GM21825 (cell line): ENCODE data around the gene CNOT4.
"Not testable (repeated sequence)": the region's sequence is repeated elsewhere in the genome, so short reads cannot be mapped to it uniquely, and the experiment has no call there.

Experiments
- ATAC-seq: cut with Tn5 transposase; IDR thresholded peaks from one replicate; pipeline ENCODE4 v1.9.1; 2021; ENCODE audit warnings: mild to moderate bottlenecking, moderate library complexity; ENCODE audit not compliant: unreplicated experiment

The CNOT4 gene

DNA sequence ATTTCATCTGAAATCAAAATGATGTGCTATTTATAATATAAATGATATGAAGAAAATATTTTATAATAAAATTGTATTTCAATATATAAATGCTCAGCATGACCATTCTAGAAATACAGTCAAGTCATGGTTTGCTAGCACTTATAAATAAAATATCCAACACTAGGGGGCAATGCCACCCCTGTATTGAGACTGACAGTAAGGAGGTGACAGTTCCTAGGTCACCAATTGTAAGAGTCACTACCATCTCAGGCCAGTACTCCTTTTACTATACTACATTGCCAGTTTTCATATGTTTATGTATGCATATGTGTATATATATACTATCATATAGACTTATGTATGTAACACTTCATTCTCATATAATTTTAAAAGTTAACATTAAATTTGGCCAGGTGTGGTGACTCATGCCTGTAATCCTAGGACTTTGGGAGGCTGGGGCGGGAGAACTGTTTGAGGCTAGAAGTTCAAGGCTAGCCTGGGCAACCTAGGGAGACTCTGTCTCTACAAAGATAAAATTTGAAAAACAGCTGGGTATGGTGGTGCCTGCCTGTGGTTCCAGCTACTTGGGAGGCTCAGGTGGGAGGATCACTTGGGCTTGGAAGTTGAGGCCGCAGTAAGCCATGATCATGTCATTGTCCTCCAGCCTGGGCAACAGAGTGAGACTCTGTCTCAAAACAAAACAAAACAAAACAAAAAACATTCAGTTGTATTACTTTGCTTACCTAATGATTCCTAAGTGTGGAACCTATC lies 2.4 kb upstream of the CNOT4 start:
- peak; percentile 34 for ATAC-seq

DNA sequence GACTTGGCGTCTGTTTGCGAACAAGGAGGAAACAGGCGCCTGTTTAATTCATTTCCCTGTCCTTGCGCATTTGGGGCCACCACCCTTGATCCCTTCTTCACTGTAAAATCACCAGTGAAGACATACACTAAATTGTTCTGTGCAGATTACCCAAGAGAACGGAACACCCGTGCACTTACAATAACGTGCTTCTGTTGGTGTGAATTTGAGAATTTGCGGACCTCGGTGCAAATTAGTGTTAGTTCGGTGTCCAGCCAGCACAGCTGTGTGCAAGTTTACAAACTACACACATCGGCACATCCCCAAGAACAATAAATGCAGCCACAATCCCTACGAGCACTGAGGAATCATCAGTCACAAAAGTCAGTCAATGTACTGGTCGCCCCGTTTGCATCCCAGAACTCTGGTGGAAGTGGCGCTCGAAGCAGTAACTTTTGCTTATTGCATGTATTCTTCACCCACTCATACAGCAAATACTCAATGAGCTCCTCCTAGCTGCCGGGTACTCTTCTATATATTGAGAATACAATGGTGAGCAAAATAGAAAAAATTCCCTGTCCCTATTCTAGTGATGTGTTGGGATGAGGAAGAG lies 786 bp upstream of the CNOT4 start:
- no peak for ATAC-seq

- ATAC-seq: no peak
Measured at GRCh38 chr7:135509589-135509838, 388 bp downstream of the CNOT4 start.

- peak; percentile 27 for ATAC-seq
Measured at GRCh38 chr7:135508883-135509588, 866 bp downstream of the CNOT4 start.

- no peak for ATAC-seq
Measured at GRCh38 chr7:135501402-135501801, 8.5 kb downstream of the CNOT4 start.

DNA sequence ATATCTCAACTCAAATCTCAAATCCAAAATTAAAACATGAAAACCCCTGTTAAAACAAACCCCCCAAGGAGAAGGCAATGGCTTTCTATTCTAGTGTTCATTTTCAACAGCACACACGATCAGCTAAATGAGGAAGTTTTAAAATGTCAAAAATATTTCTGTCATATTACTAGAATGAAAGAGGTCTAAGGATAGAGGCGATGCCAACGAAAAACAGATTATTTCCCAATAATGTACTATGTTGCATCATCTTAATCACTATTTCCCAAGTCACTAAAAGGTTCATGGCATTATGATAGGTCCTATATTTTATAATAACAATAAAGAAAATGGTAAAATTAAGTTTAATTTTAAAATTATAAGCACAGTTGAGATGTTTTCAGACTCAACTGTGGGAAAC lies 10.1 kb downstream of the CNOT4 start:
- ATAC-seq: no peak

GRCh38 chr7:135497161-135497560 lies 12.7 kb downstream of the CNOT4 start:
- not testable (repeated sequence) for ATAC-seq

DNA sequence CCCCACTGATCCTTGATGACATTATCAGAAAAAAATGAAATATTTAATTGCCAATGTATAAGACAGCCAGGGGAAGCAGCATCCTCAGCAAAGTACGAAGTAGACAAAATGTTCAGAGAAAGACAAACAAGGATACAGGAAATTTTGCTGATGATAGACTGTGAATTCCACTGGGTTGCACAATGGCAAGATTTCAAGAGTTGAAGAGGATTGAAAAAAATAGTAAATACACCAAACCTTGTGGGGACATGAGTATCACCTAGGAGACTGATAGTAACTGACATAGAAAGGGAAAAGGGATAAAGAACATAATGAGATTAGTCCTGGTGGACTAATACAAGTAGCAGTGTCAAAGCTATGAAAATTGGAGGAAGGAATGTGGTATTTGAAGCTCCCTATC lies 16.5 kb downstream of the CNOT4 start:
- ATAC-seq: no peak

GRCh38 chr7:135492151-135492550 lies 17.8 kb downstream of the CNOT4 start:
- no peak for ATAC-seq

GRCh38 chr7:135490783-135491182 lies 19.1 kb downstream of the CNOT4 start:
- no peak for ATAC-seq

- ATAC-seq: no peak
Measured at GRCh38 chr7:135489791-135490190, 20.1 kb downstream of the CNOT4 start.

- ATAC-seq: no peak
Measured at GRCh38 chr7:135486261-135486920, 23.5 kb downstream of the CNOT4 start.

- no peak for ATAC-seq
Measured at GRCh38 chr7:135481598-135481979, 28.3 kb downstream of the CNOT4 start.

DNA sequence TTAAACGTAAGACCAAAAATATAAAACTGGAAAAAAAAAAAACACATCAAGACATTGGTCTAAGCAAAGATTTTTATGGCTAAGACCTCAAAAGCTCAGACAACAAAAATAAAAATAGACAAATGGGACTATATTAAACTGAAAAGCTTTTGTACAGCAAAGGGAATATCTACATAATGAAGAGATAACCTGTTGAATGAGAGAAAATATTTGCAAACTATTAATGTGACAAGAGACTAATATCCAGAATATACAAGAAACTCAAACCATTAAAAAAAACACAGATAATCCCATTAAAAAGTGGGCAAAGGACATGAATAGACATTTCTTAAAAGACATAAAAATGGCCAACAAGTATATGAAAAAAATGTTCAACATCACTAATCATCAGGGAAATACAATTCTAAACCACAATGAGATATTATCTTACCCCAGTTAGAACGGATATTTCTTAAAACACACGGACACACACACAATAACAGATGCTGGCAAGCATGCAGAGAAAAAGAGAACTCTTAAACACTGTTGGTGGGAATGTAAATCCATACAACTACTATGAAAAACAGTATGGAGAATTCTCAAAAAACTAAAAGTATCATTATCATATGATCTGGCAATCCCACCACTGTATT lies 28.8 kb downstream of the CNOT4 start:
- ATAC-seq: no peak

GRCh38 chr7:135475521-135475920 lies 34.4 kb downstream of the CNOT4 start:
- no peak for ATAC-seq

- ATAC-seq: not testable (repeated sequence)
Measured at GRCh38 chr7:135469705-135470104, 40.2 kb downstream of the CNOT4 start.

GRCh38 chr7:135467207-135467711 lies 42.6 kb downstream of the CNOT4 start:
- peak; percentile 69 for ATAC-seq

DNA sequence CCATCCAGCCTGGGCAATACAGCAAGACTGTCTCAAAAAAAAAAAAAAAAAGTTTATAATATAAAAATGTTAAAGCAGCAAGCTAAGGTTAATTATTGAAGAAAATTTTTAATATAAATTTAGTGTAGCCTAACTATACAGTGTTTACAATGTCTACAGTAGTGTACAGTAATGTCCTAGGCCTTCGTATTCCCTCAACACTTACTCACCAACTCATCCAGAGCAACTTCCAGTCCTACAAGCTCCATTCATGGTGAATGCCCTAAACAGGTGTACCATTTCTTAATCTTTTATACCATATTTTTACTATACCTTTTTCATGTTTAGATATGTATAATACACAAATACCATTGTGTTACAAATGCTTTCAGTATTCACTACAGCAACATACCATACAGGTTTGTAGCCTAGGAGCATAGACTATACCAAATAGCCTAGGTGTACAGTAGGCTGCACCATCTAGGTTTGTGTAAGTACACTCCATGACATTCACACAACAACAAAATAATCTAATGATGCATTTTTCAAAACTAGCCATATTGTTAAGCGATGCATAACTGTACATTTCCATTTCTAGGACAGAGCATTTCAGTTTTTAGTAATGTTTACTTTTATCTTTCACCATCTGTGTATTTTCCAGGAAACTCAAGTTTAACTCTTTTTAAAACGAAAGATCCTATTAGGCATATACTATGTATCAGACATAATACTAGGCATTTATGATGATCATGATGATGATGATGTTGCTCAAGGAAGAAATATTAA lies 43.3 kb downstream of the CNOT4 start:
- ATAC-seq: no peak

DNA sequence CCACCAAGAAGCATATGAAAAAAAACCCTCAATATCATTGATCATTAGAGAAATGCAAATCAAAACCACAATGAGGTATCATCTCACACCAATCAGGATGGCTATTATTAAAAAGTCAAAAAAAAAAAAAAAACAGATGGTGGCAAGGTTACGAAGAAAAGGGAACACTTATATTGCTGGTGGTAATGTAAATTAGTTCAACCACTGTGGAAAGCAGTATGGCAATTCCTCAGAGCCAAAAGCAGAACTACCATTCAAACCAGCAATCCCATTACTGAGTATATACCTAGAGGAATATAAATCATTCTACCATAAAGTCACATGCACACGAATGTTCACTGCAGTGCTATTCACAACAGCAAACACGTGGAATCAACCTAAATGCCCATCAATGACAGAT lies 46.0 kb downstream of the CNOT4 start:
- ATAC-seq: no peak

GRCh38 chr7:135459951-135460567 lies 49.8 kb downstream of the CNOT4 start:
- no peak for ATAC-seq
